GM15510 (cell line): ENCODE data around the gene OR2G6.
"Not testable (repeated sequence)": the region's sequence is repeated elsewhere in the genome, so short reads cannot be mapped to it uniquely, and the experiment has no call there.

ENCODE experiments used
- POLR2A ChIP-seq: IDR thresholded peaks from 3 replicates; pipeline ENCODE4 v1.6.1; 2011; ENCODE audit warnings: borderline replicate concordance; ENCODE audit not compliant: insufficient read length; ENCODE audit errors: extremely low read depth

OR2G6 gene

DNA sequence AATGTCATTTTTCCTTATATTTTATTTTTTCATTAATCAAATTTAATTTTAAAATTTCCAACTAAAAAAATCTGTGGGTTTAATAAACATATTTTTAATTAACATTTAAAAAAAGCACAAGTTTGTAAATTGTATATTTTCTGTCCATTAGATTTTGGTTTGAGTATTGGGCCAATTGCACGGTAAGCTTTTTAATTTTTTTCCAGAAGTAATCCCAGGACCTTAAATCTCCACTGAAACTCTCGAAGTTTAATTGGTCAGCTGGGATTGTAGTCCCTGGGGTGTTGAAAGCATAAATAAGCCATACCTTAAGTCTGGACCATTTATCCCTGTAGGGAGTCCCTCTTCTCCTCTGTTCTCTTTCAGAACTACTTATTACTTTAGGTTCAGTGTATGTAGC lies at the start of gene OR2G6:
TSS of gene OR2G6 (plus strand) at position 301 of the 400 bp plus-strand sequence. CDS start 13,574 bp downstream, outside the sequence.
- not testable (repeated sequence) for TF ChIP-seq POLR2A

DNA sequence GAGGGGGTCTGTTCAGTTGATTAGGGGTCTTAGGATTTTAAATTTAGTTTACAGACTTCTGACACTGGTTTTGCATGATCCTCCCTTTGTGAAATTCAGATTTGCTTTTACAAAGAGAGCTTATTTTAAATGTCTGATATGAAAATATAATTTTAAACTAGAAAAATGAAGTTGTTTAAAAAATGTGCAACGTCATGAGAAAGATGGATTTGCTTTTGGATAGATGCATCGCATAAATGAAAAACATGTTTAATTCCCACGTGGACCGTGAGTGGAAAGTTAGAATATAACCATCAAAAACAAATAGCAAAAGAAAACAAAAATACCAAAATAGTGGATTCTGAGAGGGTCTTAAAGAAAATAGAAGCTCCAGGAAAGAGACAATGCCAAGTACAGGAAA lies 36.7 kb upstream of the OR2G6 start:
- TF ChIP-seq POLR2A, result no peak

DNA sequence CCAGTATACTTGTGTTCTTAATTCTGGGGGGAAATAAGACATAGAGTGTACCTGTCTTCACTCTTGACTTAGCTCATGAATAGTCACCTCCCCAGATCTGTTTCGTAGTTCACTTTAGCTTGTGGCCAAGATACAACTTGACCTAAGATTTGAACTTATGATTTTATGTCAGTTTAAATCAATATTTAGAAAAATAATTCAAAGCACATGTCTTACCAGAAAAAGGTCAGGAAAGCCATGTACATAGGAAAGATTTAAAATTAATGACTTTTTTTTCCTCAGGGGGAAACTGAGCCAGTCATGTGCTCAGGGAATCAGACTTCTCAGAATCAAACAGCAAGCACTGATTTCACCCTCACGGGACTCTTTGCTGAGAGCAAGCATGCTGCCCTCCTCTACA lies 34.8 kb upstream of the OR2G6 start, which contains the start of gene OR2T3:
TSS of gene OR2T3 (plus strand) at position 301 of the 400 bp plus-strand sequence. CDS start at position 301, 0 bp downstream.
- not testable (repeated sequence) for TF ChIP-seq POLR2A

DNA sequence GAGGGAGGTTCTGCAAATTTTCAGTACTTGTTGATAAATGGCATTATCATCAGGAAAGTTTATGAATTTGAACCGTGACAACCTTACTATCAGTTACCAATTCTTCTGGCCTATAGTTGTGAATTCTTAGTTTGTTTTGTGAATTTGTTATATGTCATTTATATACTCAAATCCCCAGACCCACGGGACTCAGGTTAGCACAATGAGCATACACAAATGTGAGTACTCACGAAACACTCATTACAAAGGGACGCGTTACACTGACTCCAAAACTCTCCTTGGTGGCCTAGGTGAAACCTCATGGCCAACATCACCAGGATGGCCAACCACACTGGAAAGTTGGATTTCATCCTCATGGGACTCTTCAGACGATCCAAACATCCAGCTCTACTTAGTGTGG lies 19.6 kb upstream of the OR2G6 start, which contains the start of gene OR2T5:
TSS of gene OR2T5 (plus strand) at position 301 of the 400 bp plus-strand sequence. CDS start at position 301, 0 bp downstream.
- not testable (repeated sequence) for TF ChIP-seq POLR2A

DNA sequence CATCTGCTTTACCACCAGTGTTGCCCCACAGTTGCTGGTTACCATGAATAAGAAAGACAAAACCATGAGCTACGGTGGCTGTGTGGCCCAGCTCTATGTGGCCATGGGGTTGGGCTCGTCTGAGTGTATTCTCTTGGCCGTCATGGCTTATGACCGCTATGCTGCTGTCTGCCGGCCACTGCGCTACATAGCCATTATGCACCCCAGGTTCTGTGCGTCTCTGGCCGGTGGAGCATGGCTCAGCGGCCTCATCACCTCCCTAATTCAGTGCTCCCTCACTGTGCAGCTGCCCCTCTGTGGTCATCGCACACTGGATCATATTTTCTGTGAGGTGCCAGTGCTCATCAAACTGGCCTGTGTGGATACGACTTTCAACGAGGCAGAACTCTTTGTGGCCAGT lies 14.0 kb downstream of the OR2G6 start:
- no peak for TF ChIP-seq POLR2A

DNA sequence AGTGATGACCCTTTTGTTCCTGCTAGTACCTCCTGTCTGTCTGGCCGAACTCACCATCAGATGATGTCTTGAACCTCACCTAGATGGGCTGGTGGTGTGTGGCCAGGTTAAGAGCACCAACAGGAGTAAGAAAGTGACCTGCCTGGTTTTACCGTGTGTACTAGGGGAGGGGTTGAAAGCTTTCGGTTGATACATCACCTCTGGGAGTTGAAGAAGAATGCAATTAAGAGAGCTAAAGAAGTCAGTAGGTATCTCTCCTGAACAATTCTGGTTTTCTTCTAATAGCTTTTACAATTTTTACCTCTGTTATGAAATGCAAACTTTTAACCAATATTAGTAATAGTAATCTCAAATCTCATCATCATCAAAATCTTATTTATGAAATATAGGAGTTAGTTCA lies 54.8 kb downstream of the OR2G6 start, which contains the start of gene OR2T29:
TSS of gene OR2T29 (minus strand) at position 101 of the 400 bp plus-strand sequence. CDS start 3,281 bp downstream, outside the sequence.
- not testable (repeated sequence) for TF ChIP-seq POLR2A

DNA sequence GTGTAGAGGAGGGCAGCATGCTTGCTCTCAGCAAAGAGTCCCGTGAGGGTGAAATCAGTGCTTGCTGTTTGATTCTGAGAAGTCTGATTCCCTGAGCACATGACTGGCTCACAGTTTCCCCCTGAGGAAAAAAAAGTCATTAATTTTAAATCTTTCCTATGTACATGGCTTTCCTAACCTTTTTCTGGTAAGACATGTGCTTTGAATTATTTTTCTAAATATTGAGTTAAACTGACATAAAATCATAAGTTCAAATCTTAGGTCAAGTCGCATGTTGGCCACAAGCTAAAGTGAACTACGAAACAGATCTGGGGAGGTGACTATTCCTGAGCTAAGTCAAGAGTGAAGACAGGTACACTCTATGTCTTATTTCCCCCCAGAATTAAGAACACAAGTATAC lies 66.8 kb downstream of the OR2G6 start, which contains the start of gene OR2T34:
TSS of gene OR2T34 (minus strand) at position 101 of the 400 bp plus-strand sequence. CDS start at position 101, 0 bp downstream.
- not testable (repeated sequence) for TF ChIP-seq POLR2A

DNA sequence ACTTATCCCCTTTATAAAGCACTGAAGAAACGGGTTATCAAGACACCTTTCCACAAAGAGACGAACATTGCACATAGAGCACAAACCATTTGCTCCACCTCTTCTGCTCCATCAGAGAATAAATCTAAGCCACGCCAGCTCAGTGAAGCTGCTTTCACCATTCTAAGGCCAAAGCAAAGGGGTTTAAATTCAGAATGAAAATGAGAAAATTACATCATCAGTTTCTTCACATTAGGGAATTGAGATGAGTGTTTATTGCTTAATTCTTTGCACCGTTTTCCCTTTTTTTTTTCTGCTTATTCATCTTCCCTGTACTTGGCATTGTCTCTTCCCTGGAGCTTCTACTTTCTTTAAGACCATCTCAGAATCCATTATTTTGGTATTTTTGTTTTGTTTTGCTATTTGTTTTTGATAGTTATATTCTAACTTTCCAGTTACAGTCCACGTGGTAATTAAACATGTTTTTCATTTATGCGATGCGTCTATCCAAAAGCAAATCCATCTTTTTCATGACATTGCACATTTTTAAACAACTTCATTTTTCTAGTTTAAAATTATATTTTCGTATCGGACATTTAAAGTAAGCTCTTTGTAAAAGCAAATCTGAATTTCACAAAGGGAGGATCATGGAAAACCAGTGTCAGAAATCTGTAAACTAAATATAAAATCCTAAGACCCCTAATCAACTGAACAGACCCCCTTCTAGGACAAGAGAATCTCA lies 68.5 kb downstream of the OR2G6 start:
- TF ChIP-seq POLR2A, result no peak
